Lung (tissue), 12 donors: ENCODE results near the gene DYSF. TPM values are rescaled to one million over a fixed set of nuclear protein-coding genes. Genes with fewer than 3 reads are reported as not detected.

ENCODE experiments used
- ATAC-seq: fragments of 200-7000 bp; cut with Tn5 transposase; one replicate; pipeline ENCODE4 v1.9.1; 2020; ENCODE audit warnings: moderate number of reproducible peaks; ENCODE audit not compliant: insufficient read depth, low FRiP score
- DNase-seq, 3 donors: peaks; one replicate each; pipeline ENCODE4 v3.0.0-alpha.2; 2013 to 2017
- H3K27ac ChIP-seq, 2 donors: one replicate each; pipeline ENCODE4 v1.5.1; 2013; ENCODE audit warnings: mild to moderate bottlenecking in 2 of 2, moderate library complexity in 2 of 2, control low read depth in 1 of 2, inconsistent platforms in 1 of 2, low read depth in 1 of 2, low read length in 1 of 2
- H3K27me3 ChIP-seq, 3 donors: one replicate each; pipeline ENCODE4 v1.5.1; 2013; ENCODE audit warnings: low read length in 2 of 3; ENCODE audit not compliant: control insufficient read depth in 3 of 3, insufficient read depth in 3 of 3
- H3K36me3 ChIP-seq, 4 donors: one replicate each; pipeline ENCODE4 v1.5.1; 2013; ENCODE audit warnings: low read length in 4 of 4, mild to moderate bottlenecking in 1 of 4, moderate library complexity in 1 of 4; ENCODE audit not compliant: control insufficient read depth in 4 of 4, insufficient read depth in 4 of 4
- H3K4me1 ChIP-seq, 5 donors: one replicate each; pipeline ENCODE4 v1.5.1; 2013; ENCODE audit warnings: low read length in 5 of 5, mild to moderate bottlenecking in 2 of 5, moderate library complexity in 1 of 5; ENCODE audit not compliant: control insufficient read depth in 5 of 5, insufficient read depth in 5 of 5
- H3K4me3 ChIP-seq: one replicate; pipeline ENCODE4 v1.5.1; 2013; ENCODE audit warnings: mild to moderate bottlenecking, control low read depth, moderate library complexity
- H3K9ac ChIP-seq, 2 donors: one replicate each; pipeline ENCODE4 v1.5.1; 2013; ENCODE audit warnings: low read length in 2 of 2, control low read depth in 1 of 2; ENCODE audit not compliant: insufficient read depth in 1 of 2
- H3K9me3 ChIP-seq, 4 donors: one replicate each; pipeline ENCODE4 v1.5.1; 2013; ENCODE audit warnings: low read length in 3 of 4, mild to moderate bottlenecking in 1 of 4, moderate library complexity in 1 of 4; ENCODE audit not compliant: control insufficient read depth in 4 of 4, insufficient read depth in 3 of 4
- CTCF ChIP-seq: IDR thresholded peaks from 2 replicates; pipeline ENCODE4 v1.5.1; 2012; ENCODE audit warnings: mild to moderate bottlenecking; ENCODE audit errors: control extremely low read depth, extremely low read depth
- WGBS, 2 donors: extraction: QIAGEN DNeasy Blood & Tissue Kit; methylation state at CpG; one replicate each; pipeline ENCODE4 v1.1.7; 2013; 5-methylcytosine and 5-hydroxymethylcytosine counted together
- polyA plus RNA-seq, 2 donors: library from polyadenylated mRNA; stranded (reverse); fragments of 200-250 nt; gene quantifications; one replicate each; pipeline ENCODE4 v1.2.1, GENCODE V29; 2013
- total RNA-seq, 2 donors: library from RNA; depleted of rRNA in 1 of 2; stranded (reverse); fragments of >200 nt in 1 of 2; gene quantifications; one replicate each; pipeline ENCODE4 v1.2.1, GENCODE V29; 2014 to 2021
- donor health status: control.
- donor health status: control.
- donor health status: Bipolar disorder and iron deficiency.
- donor health status: healthy.
- donor health status: DM: yes; HTN: yes; CAD: no.

Gene DYSF
- total and polyA plus RNA-seq, 4 donors = 12.9 to 56.2 (median 40.0) TPM

- peaks cover 0 to 11% (median 1%) of the 10 kb centered on the region in 4 donors for H3K36me3 ChIP-seq
- H3K27ac ChIP-seq = no peak overlapping the region
- no peak for ATAC-seq
- no peak overlapping the region for H3K9ac ChIP-seq
- H3K4me1 ChIP-seq = peaks cover 0 to 7% (median 0%) of the 10 kb centered on the region in 5 donors
- no peak overlapping the region for H3K4me3 ChIP-seq
- no peak for DNase-seq
- WGBS, 2 donors = 93 to 97% methylated on average over 11 of the region's 11 CpGs
- no peak for TF ChIP-seq CTCF
- no peaks in the 10 kb centered on the region for H3K9me3 ChIP-seq
- H3K27me3 ChIP-seq = no peaks in the 10 kb centered on the region
Measured at GRCh38 chr2:71682341-71682740, 229.0 kb downstream of the DYSF start.

- TF ChIP-seq CTCF = no peak
- peaks cover 0 to 7% (median 0%) of the 10 kb centered on the region in 5 donors for H3K4me1 ChIP-seq
- H3K27me3 ChIP-seq = no peaks in the 10 kb centered on the region
- H3K9ac ChIP-seq = no peak overlapping the region
- no peak overlapping the region for H3K27ac ChIP-seq
- no peaks in the 10 kb centered on the region for H3K9me3 ChIP-seq
- no peak for DNase-seq
- H3K4me3 ChIP-seq = no peak overlapping the region
- no peak for ATAC-seq
- 72 to 74% methylated on average over 4 to 6 of the region's 6 CpGs for WGBS, 2 donors
- H3K36me3 ChIP-seq = peaks cover 0 to 11% (median 1%) of the 10 kb centered on the region in 4 donors
Measured at GRCh38 chr2:71683070-71683469, 229.7 kb downstream of the DYSF start.

- TF ChIP-seq CTCF = no peak
- DNase-seq (no peak), ATAC-seq (no peak)
- WGBS, 2 donors = 97 to 100% methylated on average over 1 of the region's 1 CpG
- Histone ChIP-seq H3K9me3 (no peaks in the 10 kb centered on the region), H3K27me3 (no peaks in the 10 kb centered on the region), H3K27ac (no peak overlapping the region), H3K36me3 (peaks cover 0 to 13% (median 1%) of the 10 kb centered on the region in 4 donors), H3K9ac (no peak overlapping the region), H3K4me3 (no peak overlapping the region), H3K4me1 (peaks cover 0 to 7% (median 0%) of the 10 kb centered on the region in 5 donors)
Measured at GRCh38 chr2:71683666-71684065, 230.3 kb downstream of the DYSF start.
